ENCODE measurements around the gene INTU.

GRCh38 chr4:127672111-127672510, 39.4 kb downstream of the INTU start:
- no peak for TF ChIP-seq YY1 (IDR thresholded peaks at IDR 0.05; ENCODE audit: insufficient read depth, insufficient read length)
- TF ChIP-seq ZNF274 (IDR thresholded peaks at IDR 0.05; ENCODE audit: low read depth, low read length) = no peak
- TF ChIP-seq SUZ12 (IDR thresholded peaks at IDR 0.05; ENCODE audit: extremely low read depth, insufficient read depth, insufficient read length) = no peak
